ENCODE measurements around the gene IPO5.
"Not testable (repeated sequence)": the region's sequence is repeated elsewhere in the genome, so short reads cannot be mapped to it uniquely, and the experiment has no call there.

Gene IPO5

GRCh38 chr13:97953376-97953970 lies at the start of gene IPO5:
Gene IPO5, plus strand, starts transcription at chr13:97953675. Its CDS starts 23,022 bp downstream, at chr13:97976697.
- DNase-seq, result no peak

- DNase-seq, result no peak
Measured at GRCh38 chr13:97904059-97904458, 49.4 kb upstream of the IPO5 start.

- DNase-seq, result no peak
Measured at GRCh38 chr13:97905517-97905916, 48.0 kb upstream of the IPO5 start.

GRCh38 chr13:97911311-97912138 lies 42.0 kb upstream of the IPO5 start:
- DNase-seq, result peak; percentile 3

- no peak for DNase-seq
Measured at GRCh38 chr13:97912139-97912535, 41.3 kb upstream of the IPO5 start.

GRCh38 chr13:97913206-97913605 lies 40.3 kb upstream of the IPO5 start:
- no peak for DNase-seq

- no peak for DNase-seq
Measured at GRCh38 chr13:97914540-97914939, 38.9 kb upstream of the IPO5 start.

GRCh38 chr13:97921176-97921816 lies 32.2 kb upstream of the IPO5 start:
- no peak for DNase-seq

GRCh38 chr13:97928301-97928700 lies 25.2 kb upstream of the IPO5 start:
- DNase-seq, result no peak

GRCh38 chr13:97932036-97932435 lies 21.4 kb upstream of the IPO5 start:
- no peak for DNase-seq

- no peak for DNase-seq
Measured at GRCh38 chr13:97932647-97933046, 20.8 kb upstream of the IPO5 start.

- no peak for DNase-seq
Measured at GRCh38 chr13:97933776-97934175, 19.7 kb upstream of the IPO5 start.

- no peak for DNase-seq
Measured at GRCh38 chr13:97934590-97934989, 18.9 kb upstream of the IPO5 start.

- DNase-seq, result no peak
Measured at GRCh38 chr13:97935071-97935470, 18.4 kb upstream of the IPO5 start.

GRCh38 chr13:97936036-97936435 lies 17.4 kb upstream of the IPO5 start:
- DNase-seq, result no peak

GRCh38 chr13:97938706-97939475 lies 14.6 kb upstream of the IPO5 start:
- DNase-seq, result no peak

GRCh38 chr13:97944396-97945029 lies 9.0 kb upstream of the IPO5 start:
- DNase-seq, result no peak

- DNase-seq, result no peak
Measured at GRCh38 chr13:97945342-97945741, 8.1 kb upstream of the IPO5 start.

- no peak for DNase-seq
Measured at GRCh38 chr13:97945792-97946419, 7.6 kb upstream of the IPO5 start.

- DNase-seq, result no peak
Measured at GRCh38 chr13:97946951-97947588, 6.4 kb upstream of the IPO5 start.

- no peak for DNase-seq
Measured at GRCh38 chr13:97948041-97948440, 5.4 kb upstream of the IPO5 start.

GRCh38 chr13:97949316-97949715 lies 4.2 kb upstream of the IPO5 start:
- DNase-seq, result not testable (repeated sequence)
